Esophagus squamous epithelium (tissue), 5 donors: ENCODE data around the gene ATP1A4. TPM values are rescaled to one million over a fixed set of nuclear protein-coding genes. Genes with fewer than 3 reads are reported as not detected.

ENCODE experiments used
- DNase-seq: peaks from one replicate; lab custom pipeline; 2025; lab: John Stamatoyannopoulos, UW
- H3K27ac ChIP-seq, 4 donors: fragments of 200-600 bp; sonication (generic); one replicate each; pipeline ENCODE4 v1.5.1; 2016 to 2019; ENCODE audit warnings: mild to moderate bottlenecking in 1 of 4
- H3K27me3 ChIP-seq, 4 donors: fragments of 200-600 bp; sonication (generic); 1 replicate in 3 of 4; 2 replicates in 1 of 4; pipeline versions ENCODE4 v1.5.1 to v1.6.0; 2017 to 2021; ENCODE audit warnings: antibody characterized with exemption in 1 of 4
- H3K36me3 ChIP-seq, 3 donors: fragments of 200-600 bp; sonication (generic); one replicate each; pipeline ENCODE4 v1.5.1; 2016 to 2019
- H3K4me1 ChIP-seq, 3 donors: fragments of 200-600 bp; sonication (generic); one replicate each; pipeline ENCODE4 v1.5.1; 2017 to 2019
- H3K4me3 ChIP-seq, 4 donors: fragments of 200-600 bp; sonication (generic); 1 replicate in 3 of 4; 2 replicates in 1 of 4; pipeline ENCODE4 v1.5.1; 2016 to 2019; ENCODE audit warnings: mild to moderate bottlenecking in 2 of 4, moderate library complexity in 1 of 4
- H3K9me3 ChIP-seq, 3 donors: fragments of 200-600 bp; sonication (generic); one replicate each; pipeline ENCODE4 v1.5.1; 2016 to 2019
- POLR2A ChIP-seq, 4 donors: fragments of 450-650 bp; IDR thresholded peaks; one replicate each; pipeline ENCODE4 v1.6.1; 2017; ENCODE audit warnings: antibody characterized with exemption in 4 of 4, mild to moderate bottlenecking in 4 of 4, moderate library complexity in 3 of 4
- WGBS, 2 donors: methylation state at CpG; one replicate each; pipeline ENCODE4 v1.1.5; 2018; 5-methylcytosine and 5-hydroxymethylcytosine counted together
- intact Hi-C: fragments of 100-400 bp; cut with DNase I; formaldehyde crosslinking; loops from one replicate; pipeline ENCODE4 v1.15.0; 2022
- total RNA-seq, 4 donors: library from RNA; depleted of rRNA; stranded (reverse); fragments of >200 nt; gene quantifications; one replicate each; pipeline ENCODE4 v1.1.0, GENCODE V29; 2016
- TF ChIP-seq, protein P1 (sequence below), 6 experiments: fragments of 450-650 bp in 4 of 6; fragments of 200-600 bp in 2 of 6; sonication (generic) in 2 of 6; IDR thresholded peaks; one replicate each; pipeline ENCODE4 v1.5.1; 2016 to 2019; ENCODE audit warnings: antibody characterized with exemption in 6 of 6, mild to moderate bottlenecking in 4 of 6, moderate library complexity in 4 of 6
- donor health status: DM: yes; HTN: yes; CAD: no.

Gene ATP1A4
- total RNA-seq, 4 donors from 2014 or later: 0.19 to 1.8 TPM; not detected in 2

DNA sequence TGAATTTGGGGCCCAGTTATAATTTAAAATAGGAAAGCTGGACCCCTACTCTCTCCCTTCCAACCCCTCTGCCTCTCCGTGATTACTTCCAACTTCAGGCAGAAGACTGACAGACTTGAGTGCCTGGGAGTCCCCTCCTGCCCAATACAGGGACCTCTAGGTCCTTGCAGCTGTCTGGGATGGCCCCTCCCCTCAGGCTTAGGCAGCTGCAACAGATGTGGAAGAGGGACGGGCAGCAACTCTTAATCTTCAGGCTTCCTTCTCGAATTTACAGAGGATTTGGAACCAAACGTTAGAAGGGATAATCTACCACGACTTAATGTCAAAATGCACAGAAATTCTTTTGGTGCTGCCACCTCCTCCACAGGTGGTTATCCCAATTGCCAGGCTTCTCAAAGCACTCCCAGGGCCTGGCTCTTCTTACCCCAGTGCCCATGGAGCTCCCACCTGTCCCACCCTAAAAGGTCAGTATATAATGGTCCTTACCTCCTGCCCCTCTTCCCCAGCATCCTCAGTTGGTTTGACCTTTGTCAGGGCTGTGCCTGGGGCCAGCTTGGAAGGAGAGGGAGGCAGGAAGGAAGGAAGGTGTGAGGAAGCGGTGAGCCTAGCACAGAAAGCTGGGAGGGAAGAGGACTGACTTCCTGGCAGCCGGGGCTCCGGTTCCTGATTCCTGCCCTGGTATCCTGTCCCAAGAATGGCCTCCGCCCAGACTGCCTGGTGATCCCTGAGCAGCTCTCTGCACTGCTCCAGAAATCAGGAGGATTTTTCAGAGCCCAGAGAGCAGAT, 56.6 kb downstream of the ATP1A4 start:
- no peaks in the 10 kb centered on the region for H3K27me3 ChIP-seq
- peaks cover 42 to 73% (median 56%) of the 10 kb centered on the region in 3 donors for H3K4me1 ChIP-seq
- H3K36me3 ChIP-seq: peaks cover 13 to 57% (median 16%) of the 10 kb centered on the region in 3 donors
- WGBS, 2 donors: 40 to 59% methylated on average over 5 to 6 of the region's 9 CpGs
- H3K27ac ChIP-seq: peak overlapping the region in 3 of 4 donors; percentile 57 to 96 (median 66)
- no peak for TF ChIP-seq POLR2A (IDR thresholded peaks at IDR 0.05)
- TF ChIP-seq, protein P1, sequence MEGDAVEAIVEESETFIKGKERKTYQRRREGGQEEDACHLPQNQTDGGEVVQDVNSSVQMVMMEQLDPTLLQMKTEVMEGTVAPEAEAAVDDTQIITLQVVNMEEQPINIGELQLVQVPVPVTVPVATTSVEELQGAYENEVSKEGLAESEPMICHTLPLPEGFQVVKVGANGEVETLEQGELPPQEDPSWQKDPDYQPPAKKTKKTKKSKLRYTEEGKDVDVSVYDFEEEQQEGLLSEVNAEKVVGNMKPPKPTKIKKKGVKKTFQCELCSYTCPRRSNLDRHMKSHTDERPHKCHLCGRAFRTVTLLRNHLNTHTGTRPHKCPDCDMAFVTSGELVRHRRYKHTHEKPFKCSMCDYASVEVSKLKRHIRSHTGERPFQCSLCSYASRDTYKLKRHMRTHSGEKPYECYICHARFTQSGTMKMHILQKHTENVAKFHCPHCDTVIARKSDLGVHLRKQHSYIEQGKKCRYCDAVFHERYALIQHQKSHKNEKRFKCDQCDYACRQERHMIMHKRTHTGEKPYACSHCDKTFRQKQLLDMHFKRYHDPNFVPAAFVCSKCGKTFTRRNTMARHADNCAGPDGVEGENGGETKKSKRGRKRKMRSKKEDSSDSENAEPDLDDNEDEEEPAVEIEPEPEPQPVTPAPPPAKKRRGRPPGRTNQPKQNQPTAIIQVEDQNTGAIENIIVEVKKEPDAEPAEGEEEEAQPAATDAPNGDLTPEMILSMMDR (IDR thresholded peaks at IDR 0.05): no peak
- intact Hi-C loops: loop anchor here (5.0 kb wide), 1 partner anchor 106 kb away; no protein-coding TSS in a partner anchor
- H3K4me3 ChIP-seq: no peak overlapping the region
- no peaks in the 10 kb centered on the region for H3K9me3 ChIP-seq
- DNase-seq: no peak

- no peak for TF ChIP-seq POLR2A (IDR thresholded peaks at IDR 0.05)
- TF ChIP-seq, protein P1 (IDR thresholded peaks at IDR 0.05): no peak
- DNase-seq: no peak
- H3K4me3 ChIP-seq: no peak overlapping the region
- intact Hi-C loops: loop anchor here (5.0 kb wide), 1 partner anchor 106 kb away; no protein-coding TSS in a partner anchor
- H3K4me1 ChIP-seq: peaks cover 43 to 81% (median 56%) of the 10 kb centered on the region in 3 donors
- H3K36me3 ChIP-seq: peaks cover 21 to 65% (median 24%) of the 10 kb centered on the region in 3 donors
- H3K27me3 ChIP-seq: no peaks in the 10 kb centered on the region
- peak overlapping the region in 3 of 4 donors; percentile 57 to 96 (median 66) for H3K27ac ChIP-seq
- WGBS, 2 donors: 57 to 65% methylated on average over 5 of the region's 6 CpGs
- no peaks in the 10 kb centered on the region for H3K9me3 ChIP-seq
Observed at GRCh38 chr1:160208557-160209320, 57.3 kb downstream of the ATP1A4 start.

- H3K27me3 ChIP-seq: no peaks in the 10 kb centered on the region
- intact Hi-C loops: loop anchor here (5.0 kb wide), 1 partner anchor 107 kb away; no protein-coding TSS in a partner anchor
- 58 to 68% methylated on average over 5 to 7 of the region's 7 CpGs for WGBS, 2 donors
- no peak for DNase-seq
- no peak overlapping the region for H3K4me3 ChIP-seq
- H3K27ac ChIP-seq: peak overlapping the region in 3 of 4 donors; percentile 57 to 96 (median 66)
- peaks cover 48 to 82% (median 53%) of the 10 kb centered on the region in 3 donors for H3K4me1 ChIP-seq
- peaks cover 28 to 73% (median 29%) of the 10 kb centered on the region in 3 donors for H3K36me3 ChIP-seq
- no peaks in the 10 kb centered on the region for H3K9me3 ChIP-seq
- TF ChIP-seq POLR2A (IDR thresholded peaks at IDR 0.05): no peak
Observed at GRCh38 chr1:160209321-160210046, 58.1 kb downstream of the ATP1A4 start.

DNA sequence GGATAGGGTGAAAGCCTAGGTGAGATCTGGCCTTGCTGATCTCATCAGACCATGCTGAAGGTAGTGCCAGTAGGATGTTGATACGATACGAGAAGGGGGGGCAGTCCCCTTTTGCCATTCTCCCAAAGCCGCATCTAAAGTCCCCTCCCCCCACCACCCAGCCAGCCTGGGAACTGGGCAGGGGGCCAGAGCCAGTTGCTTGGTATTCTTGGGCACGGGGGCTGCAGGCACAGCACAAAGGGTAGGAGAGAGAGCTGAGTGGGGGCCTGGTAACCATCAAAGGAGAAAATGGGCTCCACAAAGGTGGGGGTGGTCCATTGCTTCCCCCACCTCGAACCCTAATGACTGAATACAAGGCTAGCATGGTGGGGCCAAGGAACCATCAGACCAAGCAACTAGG, 59.2 kb downstream of the ATP1A4 start:
- Histone ChIP-seq H3K4me1 (peaks cover 46 to 84% (median 48%) of the 10 kb centered on the region in 3 donors), H3K27ac (peak overlapping the region in 3 of 4 donors; percentile 4 to 36 (median 18)), H3K27me3 (no peaks in the 10 kb centered on the region), H3K4me3 (no peak overlapping the region), H3K9me3 (no peaks in the 10 kb centered on the region), H3K36me3 (peaks cover 30 to 83% (median 38%) of the 10 kb centered on the region in 3 donors)
- no peak for DNase-seq
- TF ChIP-seq, protein P1 (IDR thresholded peaks at IDR 0.05): no peak
- 72 to 74% methylated on average over 4 of the region's 5 CpGs for WGBS, 2 donors
- intact Hi-C loops: no loop called here
